Loucy (cell line): ENCODE results near the gene PPP2R5C.

ENCODE experiments used
- H2AFZ ChIP-seq: fragments of 200-600 bp; sonication (generic); 2 replicates; pipeline ENCODE4 v1.6.0; 2016; ENCODE audit warnings: antibody characterized with exemption, mild to moderate bottlenecking, low read length, moderate library complexity
- H3F3A ChIP-seq: fragments of 200-600 bp; 2 replicates; pipeline ENCODE4 v1.6.0; 2016; ENCODE audit warnings: antibody characterized with exemption, low read depth, mild to moderate bottlenecking
- H3K27me3 ChIP-seq: fragments of 200-600 bp; sonication (generic); 2 replicates; pipeline ENCODE4 v1.6.1; 2014; ENCODE audit warnings: low read length, mild to moderate bottlenecking; ENCODE audit not compliant: insufficient read depth, poor library complexity, severe bottlenecking
- H3K36me3 ChIP-seq: fragments of 200-600 bp; sonication (generic); 2 replicates; pipeline ENCODE4 v1.6.1; 2016; ENCODE audit warnings: low read length; ENCODE audit not compliant: insufficient read depth
- H3K4me1 ChIP-seq: fragments of 200-600 bp; sonication (generic); 2 replicates; pipeline ENCODE4 v1.5.1; 2014; ENCODE audit warnings: low read length, mild to moderate bottlenecking; ENCODE audit not compliant: insufficient read depth, poor library complexity, severe bottlenecking
- H3K4me2 ChIP-seq: fragments of 200-600 bp; sonication (generic); 2 replicates; pipeline ENCODE4 v1.6.0; 2014; ENCODE audit warnings: antibody characterized with exemption, low read length, low read depth, mild to moderate bottlenecking; ENCODE audit not compliant: poor library complexity, severe bottlenecking
- H3K4me3 ChIP-seq: fragments of 200-600 bp; sonication (generic); 2 replicates; pipeline ENCODE4 v1.5.1; 2014; ENCODE audit warnings: low read length, mild to moderate bottlenecking, mixed read lengths; ENCODE audit not compliant: poor library complexity, severe bottlenecking
- H3K79me2 ChIP-seq: fragments of 200-600 bp; sonication (generic); 2 replicates; pipeline ENCODE4 v1.6.1; 2014; ENCODE audit warnings: low read length; ENCODE audit not compliant: insufficient read depth
- H3K9ac ChIP-seq: fragments of 200-600 bp; sonication (generic); 2 replicates; pipeline ENCODE4 v1.6.0; 2014; ENCODE audit warnings: mild to moderate bottlenecking, low read depth, low read length, moderate library complexity; ENCODE audit not compliant: poor library complexity, severe bottlenecking
- H3K9me2 ChIP-seq: fragments of 200-600 bp; sonication (generic); replicated peaks from 2 replicates; pipeline ENCODE4 v1.6.1; 2016; ENCODE audit warnings: low read depth, low read length, mixed read lengths
- H3K9me3 ChIP-seq: fragments of 200-600 bp; sonication (generic); 2 replicates; pipeline ENCODE4 v1.6.1; 2014; ENCODE audit warnings: mild to moderate bottlenecking, antibody characterized with exemption, low read length, low read depth; ENCODE audit not compliant: insufficient read depth
- H4K20me1 ChIP-seq: fragments of 200-600 bp; sonication (generic); 2 replicates; pipeline ENCODE4 v1.6.0; 2014; ENCODE audit warnings: antibody characterized with exemption, low read length, mild to moderate bottlenecking; ENCODE audit not compliant: insufficient read depth, poor library complexity, severe bottlenecking
- EZH2phosphoT487 ChIP-seq: fragments of 200-600 bp; IDR thresholded peaks from 2 replicates; pipeline ENCODE4 v1.6.1; 2018; ENCODE audit warnings: antibody characterized with exemption, mild to moderate bottlenecking, moderate library complexity, borderline replicate concordance
- TF ChIP-seq, protein P1 (sequence below): fragments of 200-600 bp; sonication (generic); conservative IDR thresholded peaks from 2 replicates; pipeline ENCODE4 v1.5.1; 2014; ENCODE audit warnings: mild to moderate bottlenecking, antibody characterized with exemption, low read length

The PPP2R5C gene

DNA sequence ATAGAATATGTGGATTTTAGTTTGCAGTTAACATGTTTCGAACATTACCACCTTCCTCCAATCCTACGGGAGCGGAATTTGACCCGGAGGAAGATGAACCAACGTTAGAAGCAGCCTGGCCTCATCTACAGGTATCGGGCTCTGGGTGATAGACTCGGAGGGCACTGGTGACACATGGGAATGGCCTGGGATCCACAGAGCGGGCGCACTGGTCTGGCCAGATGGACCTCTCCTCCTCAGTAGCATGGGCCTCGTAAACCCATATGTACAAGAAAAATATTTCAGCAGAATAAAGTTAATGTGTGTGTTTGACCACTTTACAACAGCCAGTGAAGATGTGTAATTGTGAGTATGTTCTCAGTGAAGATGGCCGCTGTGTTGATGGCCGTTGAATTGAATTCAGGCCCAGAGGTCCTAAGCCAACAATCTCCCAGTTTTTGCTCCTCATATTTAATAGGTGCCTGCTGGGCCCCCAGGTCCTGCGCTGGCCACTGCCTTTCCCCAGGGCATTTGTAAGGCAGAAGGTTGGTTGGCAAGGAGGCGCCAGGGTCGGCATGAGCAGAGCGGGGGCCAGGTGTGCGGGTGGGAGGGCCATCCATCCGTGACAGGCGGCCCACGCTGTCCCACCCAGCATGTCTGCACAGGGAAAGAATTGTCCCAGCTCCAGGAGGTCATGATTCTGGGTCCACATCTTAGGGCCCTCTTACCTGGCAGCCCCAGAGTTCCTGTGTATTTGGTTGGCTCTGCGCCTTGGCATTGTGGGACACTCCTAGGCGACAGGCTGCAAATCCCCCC is 120.8 kb downstream of the PPP2R5C start:
- H3K36me3 ChIP-seq, result peaks cover 87% of the 10 kb centered on the region; the same call in 1 of the 2 replicates
- peaks cover 55% of the 10 kb centered on the region for H3K79me2 ChIP-seq
- peaks cover 17% of the 10 kb centered on the region for H3K4me1 ChIP-seq
- H3K9me3 ChIP-seq, result no peaks in the 10 kb centered on the region
- H2AFZ ChIP-seq, result no peak overlapping the region
- no peaks in the 10 kb centered on the region for H3K27me3 ChIP-seq
- no peaks in the 10 kb centered on the region for H3F3A ChIP-seq
- no peak for TF ChIP-seq EZH2phosphoT487
- TF ChIP-seq, protein P1, sequence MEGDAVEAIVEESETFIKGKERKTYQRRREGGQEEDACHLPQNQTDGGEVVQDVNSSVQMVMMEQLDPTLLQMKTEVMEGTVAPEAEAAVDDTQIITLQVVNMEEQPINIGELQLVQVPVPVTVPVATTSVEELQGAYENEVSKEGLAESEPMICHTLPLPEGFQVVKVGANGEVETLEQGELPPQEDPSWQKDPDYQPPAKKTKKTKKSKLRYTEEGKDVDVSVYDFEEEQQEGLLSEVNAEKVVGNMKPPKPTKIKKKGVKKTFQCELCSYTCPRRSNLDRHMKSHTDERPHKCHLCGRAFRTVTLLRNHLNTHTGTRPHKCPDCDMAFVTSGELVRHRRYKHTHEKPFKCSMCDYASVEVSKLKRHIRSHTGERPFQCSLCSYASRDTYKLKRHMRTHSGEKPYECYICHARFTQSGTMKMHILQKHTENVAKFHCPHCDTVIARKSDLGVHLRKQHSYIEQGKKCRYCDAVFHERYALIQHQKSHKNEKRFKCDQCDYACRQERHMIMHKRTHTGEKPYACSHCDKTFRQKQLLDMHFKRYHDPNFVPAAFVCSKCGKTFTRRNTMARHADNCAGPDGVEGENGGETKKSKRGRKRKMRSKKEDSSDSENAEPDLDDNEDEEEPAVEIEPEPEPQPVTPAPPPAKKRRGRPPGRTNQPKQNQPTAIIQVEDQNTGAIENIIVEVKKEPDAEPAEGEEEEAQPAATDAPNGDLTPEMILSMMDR, result no peak
- peaks cover 30% of the 10 kb centered on the region for H4K20me1 ChIP-seq
- H3K4me3 ChIP-seq, result no peak overlapping the region
- no peak overlapping the region for H3K4me2 ChIP-seq
- H3K9me2 ChIP-seq, result no peaks in the 10 kb centered on the region
- H3K9ac ChIP-seq, result no peak overlapping the region

DNA sequence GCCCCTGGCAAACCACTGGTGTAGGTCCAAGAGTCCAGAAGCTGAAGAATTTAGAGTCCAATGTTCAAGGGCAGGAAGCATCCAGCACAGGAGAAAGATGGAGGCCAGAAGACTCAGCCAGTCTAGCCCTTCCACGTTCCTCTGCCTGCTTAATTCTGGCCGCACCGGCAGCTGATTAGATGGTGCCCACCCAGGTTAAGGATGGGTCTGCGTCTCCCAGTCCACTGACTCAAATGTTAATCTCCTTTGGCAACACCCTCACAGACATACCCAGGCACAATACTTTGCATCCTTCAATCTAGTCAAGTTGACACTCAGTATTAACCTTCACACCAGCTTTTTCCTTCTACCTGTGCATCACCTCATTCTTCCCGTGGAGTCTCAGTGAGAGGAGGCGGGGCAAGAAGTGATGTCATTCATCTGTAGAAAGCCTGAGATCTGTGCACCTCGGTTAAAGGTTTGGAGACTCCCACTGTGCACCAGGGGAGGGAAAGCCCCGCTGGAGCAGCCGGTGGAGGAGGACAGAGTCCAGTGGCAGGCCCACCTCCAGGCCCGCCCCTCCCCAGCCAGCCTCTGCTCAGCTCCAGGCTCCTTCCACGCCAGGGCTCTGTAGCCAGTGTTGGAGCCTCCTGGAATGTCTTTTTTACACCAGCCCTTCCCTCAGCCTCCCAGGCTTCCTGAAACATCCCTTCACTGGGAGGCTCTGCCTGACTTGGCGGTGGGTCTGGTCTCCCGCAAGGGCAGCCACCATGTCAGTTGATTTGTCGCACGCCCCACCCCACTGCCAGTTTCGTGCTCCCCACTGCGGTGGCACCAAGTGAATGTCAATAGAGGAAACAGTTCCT is 122.8 kb downstream of the PPP2R5C start:
- no peaks in the 10 kb centered on the region for H3K9me3 ChIP-seq
- no peaks in the 10 kb centered on the region for H3K9me2 ChIP-seq
- no peak overlapping the region for H3K9ac ChIP-seq
- no peak overlapping the region for H2AFZ ChIP-seq
- peaks cover 10% of the 10 kb centered on the region for H4K20me1 ChIP-seq
- no peak overlapping the region for H3K4me2 ChIP-seq
- H3F3A ChIP-seq, result no peaks in the 10 kb centered on the region
- H3K4me1 ChIP-seq, result no peaks in the 10 kb centered on the region
- H3K79me2 ChIP-seq, result peaks cover 35% of the 10 kb centered on the region
- no peaks in the 10 kb centered on the region for H3K27me3 ChIP-seq
- no peak for TF ChIP-seq EZH2phosphoT487
- TF ChIP-seq, protein P1, result no peak
- peaks cover 86% of the 10 kb centered on the region; the same call in 1 of the 2 replicates for H3K36me3 ChIP-seq
- no peak overlapping the region for H3K4me3 ChIP-seq

DNA sequence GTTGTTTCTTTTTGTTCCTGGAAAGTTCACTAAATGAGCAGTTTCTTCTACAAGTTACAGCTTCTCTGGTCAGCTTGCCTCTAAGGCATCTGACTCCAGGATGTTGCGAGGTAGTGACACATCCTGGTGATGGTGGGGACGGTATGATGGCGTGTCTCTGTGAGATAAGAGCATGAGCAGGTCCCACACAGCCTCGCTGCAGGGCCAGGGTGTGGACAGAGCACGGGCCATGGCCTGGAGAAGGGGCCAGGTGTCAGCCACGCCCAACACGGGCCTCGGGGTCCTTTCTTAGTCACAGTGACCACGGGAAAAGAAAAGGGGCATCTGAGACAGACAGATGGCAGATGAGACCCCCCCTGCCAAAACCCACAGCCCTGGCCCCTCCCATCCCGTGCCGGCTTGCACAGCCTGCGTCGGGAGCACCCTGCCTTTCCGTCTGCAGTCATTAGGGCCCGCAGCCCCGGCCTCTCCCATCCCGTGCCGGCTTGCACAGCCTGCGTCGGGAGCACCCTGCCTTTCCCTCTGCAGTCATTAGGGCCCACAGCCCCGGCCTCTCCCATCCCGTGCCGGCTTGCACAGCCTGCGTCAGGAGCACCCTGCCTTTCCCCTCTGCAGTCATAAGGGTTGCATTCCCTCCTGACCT is 123.5 kb downstream of the PPP2R5C start:
- Histone ChIP-seq H3K9me2 (no peaks in the 10 kb centered on the region), H3K4me3 (no peak overlapping the region), H2AFZ (no peak overlapping the region), H3K4me1 (no peaks in the 10 kb centered on the region), H3K4me2 (no peak overlapping the region), H3K9ac (no peak overlapping the region), H4K20me1 (peaks cover 3% of the 10 kb centered on the region), H3F3A (no peaks in the 10 kb centered on the region), H3K79me2 (peaks cover 28% of the 10 kb centered on the region), H3K9me3 (no peaks in the 10 kb centered on the region), H3K27me3 (no peaks in the 10 kb centered on the region), H3K36me3 (peaks cover 83% of the 10 kb centered on the region; the same call in 1 of the 2 replicates)
- no peak for TF ChIP-seq EZH2phosphoT487
- TF ChIP-seq, protein P1, result no peak
